ENCODE results near the gene LARP4B.

Gene LARP4B

DNA sequence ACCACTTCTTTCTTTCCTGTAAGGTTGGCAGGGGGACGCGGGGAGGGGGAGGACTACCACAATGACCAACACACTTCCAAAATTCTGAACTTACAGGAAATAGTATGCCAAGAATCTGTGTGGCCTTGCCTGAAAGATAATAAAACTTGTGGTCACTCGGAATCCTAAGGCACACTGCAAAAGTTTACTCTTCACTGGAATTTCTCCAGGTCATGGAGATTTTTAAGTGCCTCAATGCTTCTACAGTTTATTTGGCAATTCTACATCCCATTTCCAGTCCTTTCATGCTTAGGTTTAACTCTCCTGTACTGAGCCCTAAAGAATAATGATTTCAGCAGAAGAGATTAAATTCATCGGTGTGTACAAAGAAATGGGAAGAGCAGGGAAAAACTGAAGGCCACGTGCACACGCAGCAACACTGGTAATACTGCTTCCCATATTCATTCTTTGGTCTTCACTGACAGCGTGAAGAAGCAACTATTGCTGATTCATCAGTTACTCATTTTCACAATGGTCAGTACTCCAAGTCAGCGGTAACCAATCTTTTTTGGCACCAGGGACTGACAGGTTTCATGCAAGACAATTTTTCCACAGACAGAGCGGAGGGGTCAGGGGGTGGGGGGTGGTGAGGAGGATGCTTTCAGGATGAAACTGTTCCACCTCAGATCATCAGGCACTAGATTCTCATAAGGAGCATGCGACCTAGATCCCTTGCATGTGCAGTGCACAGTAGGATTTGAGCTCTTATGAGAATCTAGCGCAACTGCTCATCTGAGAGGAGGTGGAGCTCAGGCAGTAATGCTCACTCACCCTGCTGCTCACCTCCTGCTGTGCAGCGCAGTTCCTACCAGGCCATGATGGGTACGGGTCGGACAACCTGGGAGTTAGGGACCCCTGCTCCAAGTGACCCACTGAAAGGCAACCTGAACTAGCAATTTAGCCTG, 9.8 kb downstream of the LARP4B start:
- DNase-seq: no peak

DNA sequence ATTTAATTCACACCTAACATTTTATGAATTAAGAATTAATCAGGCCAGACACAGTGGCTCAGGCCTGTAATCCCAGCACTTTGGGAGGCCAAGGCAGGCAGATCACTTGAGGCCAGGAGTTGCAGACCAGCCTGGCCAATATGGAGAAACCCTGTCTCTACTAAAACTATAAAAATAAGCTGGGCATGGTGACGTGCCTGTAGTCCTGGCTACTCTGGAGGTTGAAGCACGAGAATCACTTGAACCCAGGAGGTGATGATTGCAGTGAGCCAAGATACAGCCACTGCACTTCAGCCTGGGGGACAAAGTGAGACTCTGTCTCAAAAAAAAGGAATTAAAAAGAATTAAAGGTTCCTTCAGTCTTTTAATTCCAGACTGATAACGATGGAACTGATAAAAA, 11.1 kb downstream of the LARP4B start:
- DNase-seq: no peak

DNA sequence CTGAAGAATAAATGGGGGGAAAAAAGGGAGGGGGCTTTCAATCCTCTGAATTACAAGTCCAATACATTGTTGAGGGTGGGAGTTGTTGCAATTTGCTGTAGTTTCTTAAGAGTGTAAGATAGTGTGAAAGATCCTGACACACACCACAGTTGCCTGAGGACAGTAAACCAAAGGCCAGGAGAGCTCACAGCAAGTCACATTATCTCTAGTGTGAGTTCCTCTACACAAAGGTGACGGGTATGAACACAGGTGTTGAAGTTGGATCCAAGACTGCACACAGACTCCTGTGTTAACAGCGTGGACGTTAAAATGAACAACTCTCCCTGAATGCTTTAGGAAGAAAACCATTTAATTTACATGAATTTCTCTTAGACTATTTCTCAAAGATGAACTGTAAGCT, 12.0 kb downstream of the LARP4B start:
- no peak for DNase-seq

DNA sequence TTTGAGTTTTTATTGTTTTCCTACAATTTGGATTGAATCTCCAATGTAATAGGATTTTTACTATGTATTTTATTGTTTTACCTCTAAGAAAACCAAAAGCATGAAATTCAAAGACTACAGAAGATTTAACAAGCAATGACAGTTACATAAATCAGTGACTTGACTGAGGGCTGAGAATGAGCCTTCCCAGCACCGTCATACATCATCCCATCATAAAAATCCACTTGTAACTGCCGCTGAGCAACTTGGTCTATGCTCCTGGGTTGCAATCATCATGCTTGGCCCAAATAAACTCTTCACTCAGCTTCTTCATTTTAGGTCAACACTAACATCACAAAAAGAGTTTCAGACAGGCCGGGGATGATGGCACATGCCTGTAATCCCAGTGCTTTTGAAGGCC, 13.5 kb downstream of the LARP4B start:
- DNase-seq: no peak

DNA sequence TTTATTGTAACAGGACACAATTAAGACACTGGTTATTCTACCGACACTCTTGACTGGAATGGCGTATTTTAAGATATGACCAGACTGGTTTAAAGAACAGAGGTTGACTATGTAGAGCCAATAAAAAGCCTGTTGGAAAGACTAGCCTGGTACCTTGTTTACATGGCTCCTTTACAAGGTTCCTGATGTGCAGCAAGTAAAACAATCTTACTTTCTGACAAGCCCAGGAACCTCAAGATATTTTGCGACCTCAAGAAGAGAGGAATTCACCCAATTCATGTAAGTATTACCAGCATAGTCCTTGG, 14.1 kb downstream of the LARP4B start:
- no peak for DNase-seq

DNA sequence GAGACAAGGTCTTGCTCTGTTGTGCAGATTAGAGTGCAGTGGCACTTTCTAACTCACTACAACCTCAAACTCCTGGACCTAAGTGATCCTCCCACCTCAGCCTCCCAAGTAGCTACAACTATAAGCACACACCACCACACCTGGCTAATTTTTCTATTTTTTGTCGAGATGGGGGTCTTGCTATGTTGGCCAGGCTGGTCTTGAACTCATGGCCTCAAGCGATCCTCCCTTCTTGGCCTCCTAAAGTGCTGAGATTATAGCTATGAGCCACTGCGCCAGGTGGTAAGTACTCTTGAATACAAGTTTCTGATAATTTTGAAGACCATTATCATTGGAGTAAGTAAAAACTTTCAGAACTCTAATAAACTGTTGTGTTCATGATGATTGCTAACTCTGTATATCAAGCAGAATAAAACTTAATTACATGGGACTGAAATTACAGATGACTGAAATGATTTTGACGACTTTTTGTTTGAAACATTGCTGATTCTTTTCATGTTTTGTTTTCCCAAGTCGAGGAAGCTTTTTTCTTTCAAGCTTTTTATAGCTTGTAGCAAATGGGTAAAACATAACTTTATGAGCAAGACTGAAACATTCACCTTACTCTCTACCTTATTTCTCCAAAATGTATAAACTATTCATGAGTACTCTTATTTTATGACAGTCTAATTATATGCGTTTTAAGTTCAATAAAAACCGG, 14.6 kb downstream of the LARP4B start:
- no peak for DNase-seq

DNA sequence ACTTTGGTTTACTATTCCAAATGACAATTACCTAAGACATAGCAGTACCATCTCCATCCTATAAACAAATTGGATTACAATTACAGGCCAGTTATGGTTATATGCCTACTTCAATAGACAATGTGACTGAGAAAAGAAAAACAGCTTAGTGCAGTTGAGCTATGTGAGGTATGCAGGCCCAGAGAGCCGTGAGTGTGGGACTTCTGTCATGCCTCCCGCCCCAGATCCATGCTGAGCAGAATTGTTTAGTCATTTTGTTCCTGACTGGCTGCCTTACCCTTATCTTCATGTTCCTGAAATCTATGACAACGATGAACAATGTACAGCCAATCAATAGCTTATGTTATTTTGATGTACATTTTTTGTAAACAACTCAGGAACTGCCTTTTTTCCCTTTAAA, 21.7 kb downstream of the LARP4B start:
- DNase-seq: no peak

DNA sequence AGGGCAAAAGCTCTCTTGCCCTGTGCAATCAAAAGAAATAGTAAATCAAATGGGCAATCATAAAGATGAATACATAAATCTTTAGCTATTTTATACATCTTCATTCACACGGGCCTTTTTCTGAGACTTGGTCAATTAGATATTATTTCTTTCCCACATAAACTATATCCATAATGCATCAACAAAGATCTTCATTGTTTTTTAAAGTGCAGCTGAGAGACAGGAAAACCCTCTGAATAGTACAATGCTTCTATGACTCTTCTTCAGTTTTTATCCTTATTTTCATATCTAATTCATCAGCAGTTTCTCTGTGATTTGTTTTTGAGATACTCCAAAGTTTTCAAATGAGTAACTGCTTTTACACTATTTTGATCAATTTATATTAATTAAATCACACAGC, 25.5 kb downstream of the LARP4B start:
- no peak for DNase-seq

DNA sequence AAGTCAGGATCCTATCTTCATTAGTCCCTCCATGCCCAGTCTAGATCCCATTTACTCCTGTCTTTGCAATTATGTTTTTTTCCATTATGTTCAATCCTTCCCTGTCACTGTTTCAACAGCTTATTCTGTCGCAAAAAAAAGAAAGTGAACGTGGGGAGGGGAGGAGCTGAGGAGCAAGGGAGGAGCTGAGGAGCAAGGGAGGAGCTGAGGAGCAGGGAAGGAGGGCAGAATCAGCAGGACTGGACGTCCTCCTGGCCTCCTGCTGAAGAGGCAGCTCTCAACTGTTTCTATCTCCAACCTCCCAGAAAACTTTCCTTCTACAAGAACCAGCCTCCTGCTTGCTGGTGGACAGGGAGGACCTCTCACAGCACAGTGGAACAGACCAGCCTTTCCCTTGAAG, 26.0 kb downstream of the LARP4B start:
- no peak for DNase-seq

DNA sequence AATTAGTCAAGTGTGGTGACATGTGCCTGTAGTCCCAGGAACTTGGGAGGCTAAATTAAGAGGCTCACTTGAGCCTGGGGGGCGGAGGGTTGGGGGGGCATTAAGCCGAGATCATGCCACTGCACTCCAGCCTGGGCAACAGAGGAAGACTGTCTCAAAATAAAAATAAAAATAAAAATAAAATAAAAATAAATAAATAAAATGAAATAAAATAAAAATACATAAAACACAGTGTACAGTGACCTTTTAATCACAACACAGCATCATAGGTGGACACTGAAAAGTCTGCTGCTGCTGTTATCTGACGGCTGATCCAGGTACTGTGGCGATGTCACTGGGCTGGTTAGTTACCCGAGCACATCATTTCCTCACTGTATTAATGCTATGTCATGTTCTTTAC, 27.1 kb downstream of the LARP4B start:
- no peak for DNase-seq

DNA sequence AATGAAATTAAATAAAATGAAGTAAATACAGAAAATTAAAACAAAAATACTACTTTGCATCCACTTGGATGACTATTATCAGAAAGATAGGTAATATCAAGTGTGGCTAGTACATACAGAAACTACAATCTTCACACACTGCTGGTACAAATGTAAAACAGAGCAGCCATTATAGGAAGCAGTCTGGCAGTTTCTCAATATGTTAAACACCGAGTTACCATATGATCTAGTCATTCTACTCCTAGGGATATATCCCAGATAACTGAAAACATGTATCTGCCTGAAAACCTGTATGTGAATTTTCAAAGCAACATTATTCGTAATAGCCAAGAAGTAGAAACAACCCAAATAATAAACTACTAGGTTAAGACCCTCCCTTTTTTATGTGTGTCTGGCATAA, 33.4 kb downstream of the LARP4B start:
- DNase-seq: no peak

DNA sequence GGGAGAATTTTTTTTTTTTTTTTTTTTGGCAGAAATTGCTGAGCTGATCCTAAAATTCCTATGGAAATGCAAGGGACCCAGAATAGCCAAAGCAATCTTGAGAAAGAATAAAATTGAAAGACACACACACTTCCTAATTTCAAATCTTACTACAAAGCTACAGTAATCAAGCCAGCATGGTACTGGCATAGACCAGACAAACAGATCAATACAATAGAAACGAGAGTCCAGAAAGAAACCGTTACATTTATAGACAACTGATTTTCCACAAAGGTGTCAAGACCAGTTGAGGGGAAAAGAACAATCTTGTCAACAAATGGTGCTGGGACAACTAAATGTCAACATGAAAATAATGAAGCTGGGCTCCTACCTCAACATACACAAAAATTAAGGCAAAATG, 34.5 kb downstream of the LARP4B start:
- no peak for DNase-seq

DNA sequence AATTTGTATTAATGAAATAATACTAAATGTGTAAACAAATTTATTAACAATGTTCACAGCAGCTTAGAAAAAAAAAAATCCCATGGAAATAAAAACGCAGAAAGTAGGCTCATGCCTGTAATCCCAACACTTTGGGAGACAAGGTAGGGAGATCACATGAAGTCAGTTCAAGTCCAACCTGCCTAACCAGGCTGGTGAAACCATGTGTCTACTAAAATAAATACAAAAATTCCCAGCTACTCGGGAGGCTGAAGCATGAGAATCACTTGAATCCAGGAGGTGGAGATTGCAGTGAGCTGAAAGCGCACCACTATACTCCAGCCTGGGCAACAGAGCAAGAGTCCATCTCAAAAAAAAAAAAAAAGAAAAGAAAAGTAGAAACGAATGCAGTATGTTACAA, 36.2 kb downstream of the LARP4B start:
- DNase-seq: no peak

DNA sequence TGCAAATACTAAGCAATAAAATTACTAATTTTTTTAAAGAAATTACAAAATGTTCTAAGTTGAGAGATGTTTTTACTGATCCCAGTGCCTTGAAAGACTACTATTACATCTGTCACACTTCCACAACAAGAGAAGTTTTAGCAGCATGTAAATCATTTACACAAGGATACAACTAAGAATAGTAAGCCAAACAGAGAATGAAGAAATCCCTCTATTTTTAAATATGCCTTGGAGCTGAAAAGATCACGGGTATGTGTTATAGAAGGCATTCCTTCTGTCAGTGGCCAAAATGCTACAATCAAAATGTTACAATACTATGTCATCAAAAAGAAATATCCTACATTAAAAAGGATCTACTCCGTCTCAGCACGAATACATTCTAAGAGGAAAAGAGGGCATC, 52.6 kb downstream of the LARP4B start:
- no peak for DNase-seq

DNA sequence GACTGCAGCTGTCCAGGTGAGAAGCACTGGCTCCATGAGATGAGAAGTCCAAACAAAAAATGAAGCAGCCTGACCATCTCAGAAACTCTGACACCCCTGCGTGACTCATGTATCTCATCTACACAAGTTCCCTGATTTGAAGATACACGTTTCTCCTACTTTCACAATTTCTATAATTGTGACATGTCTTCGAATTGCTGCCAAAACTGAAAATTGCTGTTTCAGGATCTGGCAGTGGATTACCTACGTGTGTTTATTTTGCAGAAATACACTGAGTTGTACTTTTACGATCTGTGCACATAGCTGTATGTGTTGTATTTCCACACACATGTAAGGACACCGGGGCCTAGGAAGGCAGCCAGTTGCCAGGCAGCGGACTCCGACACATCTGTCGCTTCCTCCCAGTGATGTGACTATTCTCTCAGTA, 53.2 kb downstream of the LARP4B start:
- DNase-seq: no peak

DNA sequence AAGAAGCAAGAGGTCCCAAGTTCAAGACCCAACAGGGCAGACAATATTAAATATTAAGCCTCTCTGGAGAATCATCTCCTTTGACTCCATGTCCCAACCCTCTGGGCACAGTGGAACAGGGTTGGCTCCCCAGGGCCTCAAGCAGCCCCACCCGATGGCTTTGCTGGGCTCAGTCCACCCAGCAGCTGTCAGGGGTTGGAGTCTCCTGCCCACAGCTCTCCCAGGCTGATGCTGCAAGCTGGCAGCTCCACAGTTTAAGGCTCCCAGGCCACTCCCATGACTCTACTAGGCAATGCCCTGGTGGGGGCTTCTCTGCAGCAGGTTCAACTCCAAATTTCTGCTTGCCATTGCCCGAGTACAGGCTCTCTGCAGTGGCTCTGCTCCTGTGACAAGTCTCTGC, 55.1 kb downstream of the LARP4B start:
- no peak for DNase-seq

DNA sequence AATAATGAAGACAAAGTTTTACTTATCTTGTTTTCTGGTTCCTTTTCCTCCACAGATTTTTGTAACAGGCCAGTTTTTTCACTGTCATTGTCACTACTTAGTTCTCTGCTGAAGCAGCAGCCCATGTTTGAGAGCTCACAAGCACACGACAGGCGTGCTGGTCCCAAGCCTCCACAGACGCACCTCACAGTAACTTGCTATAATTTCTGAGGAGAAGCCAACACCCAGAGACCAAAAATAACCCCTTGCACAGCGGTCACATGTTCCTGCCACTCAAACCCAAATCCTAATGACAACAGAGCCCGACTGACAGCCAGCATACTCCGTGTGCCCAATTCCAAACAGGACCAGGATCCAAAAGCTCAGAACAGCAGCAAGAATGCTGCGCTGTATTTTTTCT, 58.5 kb downstream of the LARP4B start:
- no peak for DNase-seq

DNA sequence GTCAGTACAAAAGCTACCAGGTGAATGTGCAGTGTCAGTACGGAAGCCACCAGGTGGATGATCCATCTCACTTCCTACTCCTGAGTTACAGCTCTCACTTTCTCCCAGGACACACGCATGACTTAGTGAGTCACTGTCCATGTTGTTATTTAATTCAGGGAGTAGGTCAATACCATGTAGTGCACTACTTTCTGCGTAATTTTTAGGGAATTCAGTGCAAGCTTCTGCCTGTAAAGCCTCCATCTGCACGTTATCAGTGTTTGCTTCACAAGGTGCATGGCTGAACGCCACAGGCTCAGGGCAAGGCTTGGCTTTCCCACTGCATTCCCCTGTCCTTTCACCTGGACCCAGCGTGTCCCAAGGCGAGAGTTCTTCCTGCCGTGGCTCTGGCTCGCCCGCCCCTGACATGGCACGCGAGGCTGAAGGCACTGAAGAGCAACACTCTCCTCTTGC, 59.5 kb downstream of the LARP4B start:
- no peak for DNase-seq

DNA sequence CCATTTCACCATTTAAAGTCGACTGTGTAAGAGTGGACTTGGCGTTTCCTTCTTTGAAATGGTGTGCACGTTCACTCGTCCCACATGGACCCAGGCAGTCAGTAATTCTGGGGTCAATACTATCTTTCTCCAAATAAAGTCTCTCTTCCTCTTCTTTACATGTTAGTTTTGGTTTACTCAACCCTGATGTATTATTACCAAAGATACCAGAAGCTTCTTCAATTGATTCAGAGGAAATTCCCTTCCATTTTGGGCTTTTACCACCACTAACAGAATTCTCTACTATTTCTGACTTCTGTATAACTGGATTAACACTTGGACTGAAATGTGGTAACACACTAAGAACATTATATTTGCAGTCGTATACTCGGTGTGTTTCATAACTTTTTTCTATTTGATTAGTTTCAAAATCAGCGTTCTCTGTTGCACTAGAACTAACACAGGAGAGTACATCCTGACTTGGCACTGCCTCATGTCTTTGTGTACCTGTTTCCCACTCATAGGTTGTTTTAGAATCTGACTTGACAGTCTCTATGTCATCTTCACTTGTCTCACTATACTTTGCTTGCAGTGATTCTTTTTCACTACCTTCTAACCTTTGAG, 60.8 kb downstream of the LARP4B start:
- no peak for DNase-seq

DNA sequence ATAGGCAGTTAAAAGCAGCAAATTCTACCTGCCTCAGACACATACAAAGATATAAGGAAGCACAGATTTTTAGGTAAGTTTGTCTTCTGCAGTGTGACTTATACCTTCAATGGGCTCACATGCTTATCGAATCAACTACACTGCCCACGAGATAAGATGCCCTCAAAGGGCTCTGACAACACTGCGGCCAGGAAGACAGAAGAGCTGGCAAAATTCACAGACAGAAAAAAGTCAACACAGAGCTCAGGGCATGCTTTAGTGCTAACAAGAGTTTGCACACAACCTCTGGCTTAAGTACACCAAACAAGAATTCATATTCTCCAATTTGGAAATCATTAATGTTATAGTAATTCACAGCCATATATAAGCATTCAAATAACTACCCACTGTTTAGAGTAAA, 62.3 kb downstream of the LARP4B start:
- no peak for DNase-seq

DNA sequence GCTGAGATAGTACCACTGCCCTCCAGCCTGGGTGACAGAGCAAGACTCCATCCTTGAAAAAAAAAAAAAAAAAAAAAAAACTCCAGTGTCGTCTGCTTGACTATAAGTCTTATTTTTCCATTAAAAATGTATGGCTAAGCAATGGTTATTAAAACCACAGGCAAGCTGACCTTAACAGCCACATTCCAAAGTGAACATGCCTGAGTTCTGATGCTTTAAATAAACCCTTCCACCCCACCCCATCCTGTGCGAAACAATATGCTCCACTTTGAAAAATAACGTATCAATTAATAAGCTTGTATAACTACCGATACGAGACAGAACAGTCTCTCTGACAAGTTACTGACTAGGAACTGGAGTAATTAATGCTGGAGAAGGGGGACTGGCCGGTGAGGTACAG, 63.7 kb downstream of the LARP4B start:
- DNase-seq: no peak

DNA sequence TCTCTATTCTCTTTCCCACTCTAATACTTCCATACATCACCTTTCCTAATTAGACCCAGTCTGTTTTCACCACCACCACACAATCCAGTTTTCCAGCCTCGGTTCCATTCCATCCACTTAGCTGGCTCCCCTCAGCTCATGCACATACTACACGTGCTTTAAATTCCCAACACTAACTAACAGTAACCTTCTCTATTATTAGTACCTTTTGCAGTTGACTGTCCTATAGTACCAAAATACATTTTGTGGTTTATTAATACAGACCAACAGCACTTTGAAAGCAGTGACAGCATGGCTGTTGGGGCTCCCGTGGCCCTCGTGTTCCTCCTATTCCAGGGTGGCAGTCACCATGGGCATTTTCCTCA, 64.9 kb downstream of the LARP4B start:
- DNase-seq: no peak

DNA sequence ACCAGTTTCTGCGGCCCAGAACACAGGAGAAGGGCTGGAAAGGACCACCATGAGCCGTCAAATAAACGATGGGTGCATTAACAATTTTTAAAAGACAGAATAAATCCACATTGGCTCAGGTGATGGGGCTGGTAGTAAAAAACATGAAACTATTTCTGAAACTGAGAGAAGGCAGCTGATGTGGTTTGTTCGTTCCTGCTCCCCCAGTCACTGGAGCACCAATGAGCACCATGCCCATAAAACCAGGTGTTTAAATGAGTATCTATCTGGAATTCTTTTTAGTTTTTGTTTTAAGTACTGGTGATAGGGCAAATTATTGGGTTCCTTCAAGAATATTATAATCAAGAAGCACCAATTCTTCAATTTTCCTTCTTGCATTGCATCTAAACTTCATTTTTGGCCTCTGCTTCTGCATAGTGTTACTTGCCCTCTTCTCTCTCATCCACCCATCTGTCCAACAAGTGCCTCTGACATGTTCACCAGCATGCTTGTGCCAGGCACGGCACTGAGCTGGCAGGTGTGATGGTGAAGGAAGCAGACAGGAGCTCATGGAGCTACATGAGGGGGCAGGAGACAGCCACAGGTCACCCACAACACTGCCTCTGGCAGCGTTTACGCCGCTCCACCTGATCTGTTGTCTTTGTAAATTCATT, 65.5 kb downstream of the LARP4B start:
- DNase-seq: no peak

DNA sequence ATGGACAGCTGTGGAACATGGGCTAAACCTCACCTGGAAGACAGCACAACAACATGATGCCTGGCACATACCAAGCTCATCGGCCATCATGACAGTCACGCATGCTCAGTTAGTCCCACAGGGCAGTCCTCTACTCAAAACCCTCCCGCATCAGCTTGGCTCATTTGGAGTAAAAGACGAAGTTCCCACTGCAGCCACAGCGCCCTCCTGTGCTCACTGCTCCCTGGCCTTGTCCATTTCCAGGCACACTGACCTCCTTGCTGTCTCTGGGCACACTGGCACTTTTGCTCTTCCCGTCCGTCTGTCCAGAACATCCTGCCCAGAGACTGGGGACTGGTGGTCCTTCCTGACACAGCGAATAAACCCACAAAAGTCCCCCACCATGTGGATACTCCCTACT, 66.2 kb downstream of the LARP4B start:
- DNase-seq: no peak

Measured in NCI-H2171 (cell line).